Peyer's patch (tissue), 4 donors: ENCODE measurements around the gene NAALADL1.

ENCODE experiments used
- POLR2A ChIP-seq, 2 donors: fragments of 450-650 bp; IDR thresholded peaks; one replicate each; pipeline ENCODE4 v1.5.1; 2017; ENCODE audit warnings: antibody characterized with exemption in 2 of 2, mild to moderate bottlenecking in 2 of 2, moderate library complexity in 2 of 2
- TF ChIP-seq, protein P1 (sequence below), 6 experiments: fragments of 450-650 bp in 4 of 6; fragments of 200-600 bp in 2 of 6; sonication (generic) in 1 of 6; IDR thresholded peaks; one replicate each; pipeline ENCODE4 v1.5.1; 2017 to 2019; ENCODE audit warnings: antibody characterized with exemption in 6 of 6, mild to moderate bottlenecking in 3 of 6, moderate library complexity in 1 of 6

DNA sequence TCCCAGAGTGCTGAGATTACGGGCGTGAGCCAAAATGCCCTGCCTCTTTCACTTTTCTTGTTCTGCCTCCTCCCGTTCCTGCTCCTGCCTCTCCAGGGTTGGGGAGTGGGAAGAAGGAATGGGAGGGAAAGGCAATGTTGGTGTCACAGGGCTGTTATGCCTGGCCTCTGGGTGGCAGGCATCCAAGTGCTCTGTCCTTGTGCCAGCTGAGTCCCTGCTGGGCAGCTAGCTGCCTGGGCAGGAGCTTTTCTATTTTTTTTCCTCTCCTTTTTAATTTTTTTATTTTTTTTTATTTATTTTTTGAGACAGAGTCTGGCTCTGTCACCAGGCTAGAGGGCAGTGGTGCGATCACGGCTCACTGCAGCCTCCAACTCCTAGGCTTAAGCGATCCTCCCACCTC, 21.4 kb downstream of the NAALADL1 start:
- no peak for TF ChIP-seq POLR2A (IDR thresholded peaks at IDR 0.05)
- TF ChIP-seq, protein P1, sequence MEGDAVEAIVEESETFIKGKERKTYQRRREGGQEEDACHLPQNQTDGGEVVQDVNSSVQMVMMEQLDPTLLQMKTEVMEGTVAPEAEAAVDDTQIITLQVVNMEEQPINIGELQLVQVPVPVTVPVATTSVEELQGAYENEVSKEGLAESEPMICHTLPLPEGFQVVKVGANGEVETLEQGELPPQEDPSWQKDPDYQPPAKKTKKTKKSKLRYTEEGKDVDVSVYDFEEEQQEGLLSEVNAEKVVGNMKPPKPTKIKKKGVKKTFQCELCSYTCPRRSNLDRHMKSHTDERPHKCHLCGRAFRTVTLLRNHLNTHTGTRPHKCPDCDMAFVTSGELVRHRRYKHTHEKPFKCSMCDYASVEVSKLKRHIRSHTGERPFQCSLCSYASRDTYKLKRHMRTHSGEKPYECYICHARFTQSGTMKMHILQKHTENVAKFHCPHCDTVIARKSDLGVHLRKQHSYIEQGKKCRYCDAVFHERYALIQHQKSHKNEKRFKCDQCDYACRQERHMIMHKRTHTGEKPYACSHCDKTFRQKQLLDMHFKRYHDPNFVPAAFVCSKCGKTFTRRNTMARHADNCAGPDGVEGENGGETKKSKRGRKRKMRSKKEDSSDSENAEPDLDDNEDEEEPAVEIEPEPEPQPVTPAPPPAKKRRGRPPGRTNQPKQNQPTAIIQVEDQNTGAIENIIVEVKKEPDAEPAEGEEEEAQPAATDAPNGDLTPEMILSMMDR (IDR thresholded peaks at IDR 0.05), result no peak
